Subcutaneous adipose tissue (tissue), 4 donors: ENCODE results near the gene IHH. TPM values are rescaled to one million over a fixed set of nuclear protein-coding genes. Genes with fewer than 3 reads are reported as not detected.

Source experiments
- CTCF ChIP-seq: fragments of 450-650 bp; IDR thresholded peaks from one replicate; pipeline ENCODE4 v1.5.1; 2016; ENCODE audit warnings: low read depth, mild to moderate bottlenecking, control low read depth, antibody characterized with exemption, moderate library complexity
- small RNA-seq: library from RNA; depleted of rRNA; stranded (forward); fragments of <200 nt; gene quantifications from one replicate; pipeline ENCODE3, GENCODE V24; 2016
- total RNA-seq, 4 donors: library from RNA; depleted of rRNA; stranded (reverse); fragments of >200 nt; gene quantifications; one replicate each; pipeline ENCODE4 v1.1.0, GENCODE V29; 2016

The IHH gene
- total RNA-seq, 4 donors from 2014 or later, result 0.33 TPM; not detected in 3

GRCh38 chr2:219018286-219018685, 42.4 kb downstream of the IHH start:
- TF ChIP-seq CTCF, result no peak

GRCh38 chr2:219017201-219017931, 43.4 kb downstream of the IHH start:
- TF ChIP-seq CTCF, result no peak

GRCh38 chr2:219016721-219017120, 44.0 kb downstream of the IHH start:
- TF ChIP-seq CTCF, result no peak

GRCh38 chr2:219010873-219011272, 49.8 kb downstream of the IHH start:
- no peak for TF ChIP-seq CTCF

- TF ChIP-seq CTCF, result no peak
These were observed 50.5 kb downstream of the IHH start for GRCh38 chr2:219010162-219010756.

- TF ChIP-seq CTCF, result no peak
These were observed 51.4 kb downstream of the IHH start for GRCh38 chr2:219009294-219009693.

Small RNA genes lying within 50 kb of the gene (small RNA-seq; reads per million reads assigned to genes)
- gene MIR3131 (not detected), gene RN7SL764P (not detected)

Other genes with a start within 250 kb of the IHH start
- gene PRKAG3, start 229.1 kb downstream of the IHH start, total RNA-seq, result not detected
- 1 to 10 TPM in 1 of 4 donors, under 1 TPM in 1, not detected in 2; 0.34 to 2.0 TPM for gene WNT6, start 201.1 kb downstream of the IHH start, total RNA-seq
- not detected for gene WNT10A, start 180.1 kb downstream of the IHH start, total RNA-seq
- gene CDK5R2, start 101.3 kb downstream of the IHH start, total RNA-seq, result not detected
- not detected for gene FEV, start 75.7 kb downstream of the IHH start, total RNA-seq
- not detected for gene CRYBA2, start 67.5 kb downstream of the IHH start, total RNA-seq
- gene CFAP65, start 19.4 kb downstream of the IHH start, total RNA-seq, result not detected
- gene NHEJ1, start 99.9 kb upstream of the IHH start, total RNA-seq, result 10 to 100 TPM; 14.3 to 27.7 (median 19.4) TPM
- under 1 TPM; 0.38 to 0.82 (median 0.67) TPM for gene SLC23A3, start 109.1 kb upstream of the IHH start, total RNA-seq
- 10 to 100 TPM; 35.9 to 55.5 (median 44.2) TPM for gene CNPPD1, start 116.0 kb upstream of the IHH start, total RNA-seq
- 10 to 100 TPM; 30.7 to 67.0 (median 62.9) TPM for gene RETREG2, start 117.4 kb upstream of the IHH start, total RNA-seq
- gene ZFAND2B, start 145.9 kb upstream of the IHH start, total RNA-seq, result 10 to 100 TPM; 28.0 to 60.3 (median 43.7) TPM
- gene ABCB6, start 158.0 kb upstream of the IHH start, total RNA-seq, result 10 to 100 TPM in 3 of 4 donors, 1 to 10 TPM in 1; 8.2 to 31.6 (median 24.7) TPM
- gene ATG9A, start 168.7 kb upstream of the IHH start, total RNA-seq, result 10 to 100 TPM; 29.0 to 54.1 (median 30.3) TPM
- 10 to 100 TPM; 16.8 to 62.5 (median 52.7) TPM for gene ANKZF1, start 168.9 kb upstream of the IHH start, total RNA-seq
- gene GLB1L, start 184.5 kb upstream of the IHH start, total RNA-seq, result 10 to 100 TPM in 3 of 4 donors, 1 to 10 TPM in 1; 2.9 to 12.2 (median 11.0) TPM
- gene STK16, start 184.6 kb upstream of the IHH start, total RNA-seq, result 10 to 100 TPM; 13.7 to 22.2 (median 15.4) TPM
- not detected for gene TUBA4B, start 192.3 kb upstream of the IHH start, total RNA-seq
- 10 to 100 TPM in 2 of 4 donors, 1 to 10 TPM in 2; 7.2 to 31.8 (median 9.2) TPM for gene TUBA4A, start 193.0 kb upstream of the IHH start, total RNA-seq
- gene DNAJB2, start 218.4 kb upstream of the IHH start, total RNA-seq, result 10 to 100 TPM; 44.7 to 77.0 (median 51.1) TPM
- gene PTPRN, start 248.5 kb upstream of the IHH start, total RNA-seq, result not detected